Fibroblast of pulmonary artery (primary cell): Measurements from ENCODE around the gene DHRS3.

Source experiments
- DNase-seq: peaks from one replicate; pipeline ENCODE4 v3.0.0-alpha.2; 2010; ENCODE audit warnings: low read depth
- H3K4me3 ChIP-seq: replicated peaks from 2 replicates; pipeline ENCODE4 v1.5.1; 2011; ENCODE audit warnings: low read depth, mild to moderate bottlenecking, control low read depth, low read length, moderate library complexity
- TF ChIP-seq, protein P1 (sequence below): IDR thresholded peaks from 2 replicates; pipeline ENCODE4 v1.5.1; 2011; ENCODE audit warnings: mild to moderate bottlenecking, control low read depth, low read length, inconsistent platforms; ENCODE audit errors: missing control alignments

Gene DHRS3

DNA sequence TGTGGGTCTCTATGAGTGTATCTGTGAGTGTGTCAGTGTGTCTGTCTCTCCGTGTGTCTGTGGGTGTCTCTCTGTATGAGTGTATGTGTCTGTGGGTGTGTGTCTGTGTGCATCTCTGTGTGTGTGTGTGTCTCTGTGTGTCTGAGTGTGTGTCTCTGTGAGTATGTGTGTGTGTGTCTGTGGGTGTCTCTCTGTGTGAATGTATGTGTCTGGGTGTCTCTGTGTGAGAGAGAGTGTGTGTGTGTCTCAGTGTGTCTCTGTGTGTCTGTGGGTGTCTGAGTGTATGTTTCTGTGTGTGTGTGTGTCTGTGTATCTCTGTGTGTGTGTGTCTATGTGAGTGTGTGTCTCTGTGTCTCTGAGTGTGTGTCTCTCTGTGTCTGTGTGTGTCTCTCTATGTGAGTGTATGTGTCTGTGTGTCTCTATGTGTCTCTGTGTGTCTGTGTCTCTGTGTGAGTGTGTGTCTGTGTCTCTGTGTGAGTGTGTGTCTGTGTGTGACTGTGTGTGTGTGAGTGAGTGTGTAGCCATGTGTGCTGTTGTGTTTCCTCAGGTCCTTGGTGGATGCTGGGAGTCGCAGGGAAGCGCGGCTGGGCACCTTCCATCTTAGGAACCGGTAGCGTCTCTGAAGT is 33.0 kb downstream of the DHRS3 start:
- no peak for DNase-seq
- TF ChIP-seq, protein P1, sequence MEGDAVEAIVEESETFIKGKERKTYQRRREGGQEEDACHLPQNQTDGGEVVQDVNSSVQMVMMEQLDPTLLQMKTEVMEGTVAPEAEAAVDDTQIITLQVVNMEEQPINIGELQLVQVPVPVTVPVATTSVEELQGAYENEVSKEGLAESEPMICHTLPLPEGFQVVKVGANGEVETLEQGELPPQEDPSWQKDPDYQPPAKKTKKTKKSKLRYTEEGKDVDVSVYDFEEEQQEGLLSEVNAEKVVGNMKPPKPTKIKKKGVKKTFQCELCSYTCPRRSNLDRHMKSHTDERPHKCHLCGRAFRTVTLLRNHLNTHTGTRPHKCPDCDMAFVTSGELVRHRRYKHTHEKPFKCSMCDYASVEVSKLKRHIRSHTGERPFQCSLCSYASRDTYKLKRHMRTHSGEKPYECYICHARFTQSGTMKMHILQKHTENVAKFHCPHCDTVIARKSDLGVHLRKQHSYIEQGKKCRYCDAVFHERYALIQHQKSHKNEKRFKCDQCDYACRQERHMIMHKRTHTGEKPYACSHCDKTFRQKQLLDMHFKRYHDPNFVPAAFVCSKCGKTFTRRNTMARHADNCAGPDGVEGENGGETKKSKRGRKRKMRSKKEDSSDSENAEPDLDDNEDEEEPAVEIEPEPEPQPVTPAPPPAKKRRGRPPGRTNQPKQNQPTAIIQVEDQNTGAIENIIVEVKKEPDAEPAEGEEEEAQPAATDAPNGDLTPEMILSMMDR, result no peak
- H3K4me3 ChIP-seq, result no peak overlapping the region

DNA sequence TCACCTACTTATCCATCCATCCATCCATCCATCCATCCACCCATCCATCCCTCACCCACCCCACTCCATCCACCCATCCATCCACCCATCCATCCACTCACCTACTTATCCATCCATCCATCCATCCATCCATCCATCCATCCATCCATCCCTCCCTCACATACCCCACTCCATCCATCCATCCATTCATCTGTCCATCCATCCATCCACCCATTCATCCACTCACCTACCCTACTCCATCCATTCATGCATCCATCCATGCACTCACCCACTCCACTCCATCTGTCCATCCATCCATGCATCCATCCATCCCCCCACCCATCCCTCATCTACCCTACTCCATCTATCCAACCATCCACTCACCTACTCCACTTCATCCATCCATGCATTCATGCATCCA is 34.5 kb downstream of the DHRS3 start:
- TF ChIP-seq, protein P1, result no peak
- no peak for DNase-seq
- H3K4me3 ChIP-seq, result no peak overlapping the region

DNA sequence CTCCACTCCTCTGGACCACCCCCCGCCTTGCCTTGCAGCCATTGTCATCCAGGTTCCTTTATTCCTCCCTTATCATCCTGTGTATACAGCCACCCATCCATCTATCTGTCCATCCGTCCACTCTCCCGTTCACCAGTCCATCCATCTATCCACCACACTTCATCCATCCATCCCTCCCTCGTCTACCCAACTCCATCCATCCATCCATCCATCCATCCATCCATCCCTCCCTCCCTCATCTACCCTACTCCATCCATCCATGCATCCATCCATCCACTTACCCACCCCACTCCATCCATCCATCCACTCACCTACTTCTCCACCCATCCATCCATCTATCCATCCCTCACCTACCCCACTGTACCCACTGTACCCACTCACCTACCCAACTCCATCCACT is 35.4 kb downstream of the DHRS3 start:
- DNase-seq, result no peak
- TF ChIP-seq, protein P1, result no peak
- no peak overlapping the region for H3K4me3 ChIP-seq

DNA sequence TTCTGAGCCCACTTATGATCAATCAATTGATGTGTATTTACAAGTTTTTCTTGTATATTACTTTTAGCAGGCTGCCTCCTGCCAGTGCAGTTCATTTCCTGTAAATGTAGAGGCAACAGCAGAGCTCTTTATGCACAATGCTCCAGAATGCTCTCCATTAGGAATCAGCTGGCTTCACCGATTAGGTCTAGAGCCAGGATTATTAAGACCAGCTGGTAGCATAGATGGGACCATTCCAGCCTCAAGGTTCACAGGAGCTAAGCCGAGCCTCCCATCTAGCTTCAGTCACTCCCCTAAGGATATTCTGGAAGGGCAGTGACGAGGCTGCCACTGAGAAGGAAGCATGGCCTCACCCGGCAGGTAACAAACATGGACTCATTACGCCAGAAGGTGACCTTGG is 36.8 kb downstream of the DHRS3 start:
- TF ChIP-seq, protein P1, result no peak
- no peak overlapping the region for H3K4me3 ChIP-seq
- no peak for DNase-seq

DNA sequence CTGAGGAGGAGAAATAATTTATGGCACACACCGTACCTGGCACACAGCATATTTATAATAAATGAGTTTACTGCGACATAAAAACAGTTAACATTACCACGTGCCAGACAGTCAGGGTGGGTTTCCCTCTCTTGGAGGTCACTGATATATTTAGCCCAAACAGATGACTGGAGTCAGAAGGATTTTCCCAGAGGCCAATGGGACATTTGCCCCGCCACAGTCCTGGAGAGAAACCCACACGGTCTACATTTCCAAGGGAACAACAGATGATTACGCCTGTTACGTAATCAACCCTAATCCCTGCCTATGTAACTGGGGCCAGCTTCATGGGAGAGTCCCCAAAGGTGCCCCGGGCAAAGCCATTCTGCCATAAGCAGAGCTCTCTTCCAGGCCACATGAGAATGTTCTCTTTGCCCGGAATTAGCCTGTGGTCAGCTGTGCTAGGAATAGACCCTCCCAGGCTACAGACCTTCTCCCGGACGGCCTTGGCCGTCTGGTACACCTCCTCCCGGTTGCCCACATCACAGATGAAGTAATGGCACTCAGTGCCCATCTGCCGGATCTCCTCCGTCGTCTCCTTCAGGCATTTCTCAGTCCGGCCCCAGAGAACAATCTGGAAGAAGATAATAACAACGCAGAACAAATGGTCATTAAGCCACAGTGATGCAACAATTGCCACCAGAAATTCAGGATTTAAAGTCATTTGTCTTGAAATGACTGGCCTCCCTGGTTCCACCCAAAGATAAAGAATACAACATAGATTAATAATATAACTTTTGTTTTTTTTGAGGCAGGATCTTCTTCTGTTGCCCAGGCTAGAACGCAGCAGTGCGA is 37.7 kb downstream of the DHRS3 start:
- H3K4me3 ChIP-seq, result no peak overlapping the region
- TF ChIP-seq, protein P1, result no peak
- DNase-seq, result peak; percentile 46

DNA sequence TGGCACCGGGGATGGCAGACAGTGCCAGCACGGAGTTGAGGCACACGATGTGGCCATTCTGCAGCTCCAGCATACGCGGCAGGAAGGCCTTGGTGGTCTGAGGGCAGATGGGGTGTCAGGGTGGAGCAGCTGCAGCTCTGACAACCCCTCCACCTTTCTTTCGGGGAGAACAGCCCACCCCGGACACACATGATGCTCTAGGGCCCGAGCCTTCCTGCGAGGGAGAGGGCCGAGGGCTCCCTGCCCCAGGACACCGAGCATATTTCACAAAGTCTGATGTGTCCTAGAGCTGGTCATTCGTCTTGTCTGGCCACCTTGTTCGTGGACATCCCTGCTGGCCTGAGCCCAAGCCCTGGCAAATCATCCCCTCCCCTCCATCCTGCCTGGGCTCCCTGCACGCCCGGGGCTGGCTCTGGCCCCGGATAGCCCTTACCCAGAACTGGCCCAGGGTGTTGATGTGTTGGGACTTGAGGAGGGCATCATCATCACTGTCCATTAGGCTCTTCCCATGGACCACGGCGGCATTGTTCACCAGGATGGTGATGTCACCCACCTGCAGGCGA is 39.1 kb downstream of the DHRS3 start:
- TF ChIP-seq, protein P1, result no peak
- DNase-seq, result no peak
- no peak overlapping the region for H3K4me3 ChIP-seq
